SJSA1 (cell line): ENCODE data around the gene SYNM. TPM values are rescaled to one million over a fixed set of nuclear protein-coding genes. Genes with fewer than 3 reads are reported as not detected.
"Not testable (repeated sequence)": the region's sequence is repeated elsewhere in the genome, so short reads cannot be mapped to it uniquely, and the experiment has no call there.

ENCODE experiments used
- DNase-seq, 2 experiments: peaks; one replicate each; pipeline ENCODE4 v3.0.0-alpha.2; 2015 to 2020; ENCODE audit warnings: low spot score in 2 of 2, low read depth in 1 of 2
- H3K27ac ChIP-seq: fragments of 250-450 bp; sonication (Bioruptor Pico); 2 replicates; pipeline ENCODE4 v1.5.1; 2020; ENCODE audit warnings: mild to moderate bottlenecking, moderate library complexity
- H3K27me3 ChIP-seq: fragments of 250-450 bp; sonication (Bioruptor Pico); replicated peaks from 2 replicates; pipeline ENCODE4 v1.5.1; 2020; ENCODE audit warnings: mild to moderate bottlenecking, moderate library complexity
- H3K36me3 ChIP-seq: fragments of 250-450 bp; sonication (Bioruptor Pico); 2 replicates; pipeline ENCODE4 v1.5.1; 2020; ENCODE audit warnings: mild to moderate bottlenecking
- H3K4me1 ChIP-seq: fragments of 250-450 bp; sonication (Bioruptor Pico); replicated peaks from 2 replicates; pipeline ENCODE4 v1.6.1; 2021; ENCODE audit warnings: mild to moderate bottlenecking
- H3K4me3 ChIP-seq: fragments of 250-450 bp; sonication (Bioruptor Pico); 2 replicates; pipeline ENCODE4 v1.5.1; 2020; ENCODE audit warnings: mild to moderate bottlenecking
- H3K9me3 ChIP-seq: fragments of 250-450 bp; sonication (Bioruptor Pico); replicated peaks from 2 replicates; pipeline ENCODE4 v1.5.1; 2020; ENCODE audit warnings: mild to moderate bottlenecking
- total RNA-seq: library from RNA; depleted of rRNA; stranded (reverse); fragments of >200 nt; shearing (Covaris generic); gene quantifications from 2 replicates; pipeline ENCODE4 v1.2.3, GENCODE V29; 2014

SYNM gene
- total RNA-seq, 1 experiment from 2014 or later, result 71.3 TPM

DNA sequence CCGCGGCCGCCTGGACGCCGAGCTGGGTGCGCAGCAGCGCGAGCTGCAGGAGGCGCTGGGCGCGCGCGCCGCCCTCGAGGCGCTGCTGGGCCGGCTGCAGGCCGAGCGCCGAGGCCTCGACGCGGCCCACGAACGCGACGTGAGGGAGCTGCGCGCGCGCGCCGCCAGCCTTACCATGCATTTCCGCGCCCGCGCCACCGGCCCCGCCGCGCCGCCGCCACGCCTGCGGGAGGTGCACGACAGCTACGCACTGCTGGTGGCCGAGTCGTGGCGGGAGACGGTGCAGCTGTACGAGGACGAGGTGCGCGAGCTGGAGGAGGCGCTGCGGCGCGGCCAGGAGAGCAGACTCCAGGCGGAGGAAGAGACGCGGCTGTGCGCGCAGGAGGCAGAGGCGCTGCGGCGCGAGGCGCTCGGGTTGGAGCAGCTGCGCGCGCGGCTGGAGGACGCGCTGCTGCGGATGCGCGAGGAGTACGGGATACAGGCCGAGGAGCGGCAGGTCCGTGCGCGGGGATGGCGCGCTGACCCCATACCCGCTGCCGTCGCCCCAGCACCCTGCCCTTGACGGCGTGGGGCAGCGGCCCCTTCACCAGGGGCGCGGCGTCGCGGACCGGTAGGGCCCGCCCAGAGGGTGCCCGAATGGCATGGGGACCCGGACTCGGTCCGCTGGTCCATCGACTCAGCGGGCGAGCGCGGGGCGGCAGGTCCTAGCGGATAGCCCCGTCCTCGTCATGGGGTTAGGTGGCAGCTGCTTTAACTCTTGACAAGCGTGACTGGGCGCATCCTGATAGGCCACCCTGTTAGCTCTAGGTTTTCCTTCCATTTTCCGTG lies 848 bp downstream of the SYNM start:
- Histone ChIP-seq H3K27ac (peak overlapping the region; percentile 20), H3K9me3 (no peaks in the 10 kb centered on the region), H3K27me3 (no peaks in the 10 kb centered on the region), H3K4me1 (peaks cover 32% of the 10 kb centered on the region), H3K36me3 (peaks cover 39% of the 10 kb centered on the region), H3K4me3 (peak overlapping the region; percentile 72)
- DNase-seq, result peak; percentile 69 to 76

DNA sequence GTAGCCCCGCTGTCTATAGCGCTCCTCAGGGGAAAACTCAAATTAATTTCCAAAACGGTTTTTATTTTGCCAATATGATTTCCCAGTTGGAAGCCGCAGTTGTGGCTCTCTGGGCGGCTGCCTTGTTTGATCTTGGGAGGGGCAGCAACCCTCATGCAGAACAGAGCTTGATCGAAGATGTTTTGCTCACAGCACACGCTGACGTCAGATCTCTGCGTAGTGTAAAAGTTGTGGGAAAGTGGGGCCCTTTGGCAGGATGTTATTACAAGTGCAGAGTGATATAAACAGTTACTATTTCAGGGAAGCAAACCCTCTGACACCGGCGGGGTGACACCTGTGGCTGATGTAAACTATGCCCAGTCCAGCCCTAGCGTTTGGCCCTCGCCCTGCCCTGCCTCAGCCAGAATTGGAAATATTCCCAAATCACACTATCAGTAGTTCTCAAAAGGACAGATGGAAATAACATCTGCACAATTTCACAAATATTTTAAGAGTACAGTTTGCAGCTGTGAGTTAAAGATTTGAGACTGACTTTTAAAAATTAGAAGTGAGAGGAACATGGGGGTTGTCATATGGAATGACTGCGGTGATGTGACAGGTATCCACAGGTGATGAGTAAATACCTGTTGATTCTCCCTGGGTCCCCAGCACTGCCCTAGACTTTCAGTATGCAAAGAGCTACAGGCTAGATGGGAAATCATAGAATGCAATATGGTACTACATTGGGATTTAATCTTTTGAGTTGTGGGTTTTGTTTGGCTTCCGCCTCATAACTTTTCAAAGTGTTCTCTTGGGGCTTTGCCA lies 1.7 kb downstream of the SYNM start:
- Histone ChIP-seq H3K4me3 (peak overlapping the region; percentile 72), H3K9me3 (no peaks in the 10 kb centered on the region), H3K4me1 (peaks cover 32% of the 10 kb centered on the region), H3K36me3 (peaks cover 48% of the 10 kb centered on the region), H3K27ac (peak overlapping the region; percentile 20), H3K27me3 (no peaks in the 10 kb centered on the region)
- peak in 1 of 2 experiments; percentile 69 for DNase-seq

DNA sequence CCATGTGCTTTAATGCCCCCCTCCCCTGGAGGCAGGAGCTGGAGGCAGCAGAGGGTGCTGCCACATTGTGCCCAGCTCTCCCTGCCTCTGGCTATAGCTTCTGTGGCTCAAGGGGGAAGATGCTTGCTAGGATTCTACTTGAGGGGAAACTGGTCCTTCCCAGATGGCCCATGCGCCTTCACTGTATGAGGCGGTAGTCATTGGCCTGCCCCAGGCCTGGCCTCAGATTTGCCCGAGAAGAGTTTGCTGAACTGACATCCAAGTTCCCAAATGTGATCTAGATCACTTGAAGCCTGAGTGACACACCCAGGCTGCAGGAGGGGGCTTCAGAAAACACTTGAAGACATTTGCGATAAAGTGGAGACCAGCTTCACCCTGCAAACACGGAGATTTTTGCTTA lies 4.1 kb downstream of the SYNM start:
- Histone ChIP-seq H3K4me1 (peaks cover 32% of the 10 kb centered on the region), H3K4me3 (no peak overlapping the region), H3K36me3 (peaks cover 71% of the 10 kb centered on the region), H3K27me3 (no peaks in the 10 kb centered on the region), H3K9me3 (no peaks in the 10 kb centered on the region), H3K27ac (no peak overlapping the region)
- DNase-seq, result no peak

DNA sequence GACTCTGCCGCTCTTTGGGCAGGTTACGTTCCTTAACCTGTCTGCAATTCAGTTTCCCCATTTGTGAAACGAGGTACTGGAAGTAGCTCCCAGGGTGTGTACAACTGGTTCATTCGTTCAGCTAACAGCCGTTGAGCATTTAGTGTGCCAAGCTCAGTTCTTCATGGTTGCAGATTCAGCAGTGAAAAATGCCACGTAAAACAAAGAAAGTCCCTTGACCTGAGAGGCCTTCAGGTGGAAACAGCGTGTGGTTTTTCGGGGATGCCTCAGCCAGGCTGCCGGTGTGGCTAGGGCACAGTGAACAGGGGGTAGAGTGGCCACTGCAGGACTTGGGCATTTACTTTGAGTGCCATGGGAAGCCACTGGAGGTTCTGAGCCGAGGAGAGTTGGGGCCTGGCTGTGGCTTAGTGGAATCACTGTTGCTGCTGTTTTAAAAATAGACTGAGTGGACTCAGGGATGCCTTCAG lies 4.7 kb downstream of the SYNM start:
- DNase-seq, result no peak
- peaks cover 77% of the 10 kb centered on the region for H3K36me3 ChIP-seq
- no peaks in the 10 kb centered on the region for H3K27me3 ChIP-seq
- H3K4me1 ChIP-seq, result peaks cover 32% of the 10 kb centered on the region
- no peak overlapping the region for H3K27ac ChIP-seq
- no peaks in the 10 kb centered on the region for H3K9me3 ChIP-seq
- no peak overlapping the region for H3K4me3 ChIP-seq

DNA sequence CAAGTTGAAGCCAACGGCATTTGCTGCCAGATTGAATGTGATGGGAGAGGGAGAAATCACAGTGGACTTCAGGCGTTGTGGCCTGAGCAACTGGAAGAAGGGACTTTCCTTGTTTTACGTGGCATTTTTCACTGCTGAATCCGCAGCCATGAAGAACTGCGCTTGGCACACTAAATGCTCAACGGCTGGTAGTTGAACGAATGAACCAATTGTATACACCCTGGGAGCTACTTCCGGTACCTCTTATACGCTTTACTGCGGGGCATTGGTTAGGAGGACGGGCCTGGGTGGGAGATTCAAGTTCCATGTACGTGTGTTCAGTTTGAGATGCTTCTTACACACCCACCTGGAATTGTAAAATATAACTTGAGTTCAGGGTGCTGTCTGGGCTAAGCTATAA lies 5.2 kb downstream of the SYNM start:
- no peak for DNase-seq
- Histone ChIP-seq H3K27me3 (no peaks in the 10 kb centered on the region), H3K9me3 (no peaks in the 10 kb centered on the region), H3K27ac (no peak overlapping the region), H3K4me3 (no peak overlapping the region), H3K36me3 (peaks cover 81% of the 10 kb centered on the region), H3K4me1 (peaks cover 29% of the 10 kb centered on the region)

DNA sequence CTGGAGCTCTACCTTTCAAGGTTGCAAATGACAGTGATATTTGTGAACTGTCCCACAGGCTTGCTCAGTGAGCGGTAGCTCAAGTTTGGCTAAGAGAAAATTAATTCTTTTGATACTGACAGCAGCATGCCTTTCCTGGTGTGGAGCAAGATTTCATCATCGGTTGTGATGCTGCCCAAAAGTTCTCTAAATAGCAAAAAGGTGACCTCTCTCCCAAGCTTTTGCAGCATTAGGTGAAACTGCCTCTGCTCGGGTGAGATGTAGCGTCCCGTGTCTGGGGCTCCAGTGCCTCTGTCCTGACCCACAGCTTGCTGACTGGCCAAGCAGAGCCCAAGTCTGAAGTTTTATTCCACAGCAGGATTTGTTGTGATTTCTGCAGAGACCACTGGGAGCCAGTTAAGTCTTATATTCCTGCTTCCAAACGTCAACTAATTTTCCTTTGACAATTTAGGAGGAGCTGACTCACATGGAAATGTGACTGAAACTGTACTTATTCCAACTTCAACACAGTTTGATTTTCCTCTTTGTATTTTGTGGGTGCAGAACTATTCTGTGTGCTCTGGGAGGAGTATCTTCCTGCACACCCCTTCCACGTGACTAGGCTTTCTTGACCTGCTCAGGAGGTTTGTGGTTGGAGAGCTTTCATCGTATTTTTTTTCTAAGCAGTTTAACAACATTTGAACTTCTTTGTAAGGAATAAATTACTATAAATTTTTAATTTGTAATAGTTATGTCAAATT lies 5.9 kb downstream of the SYNM start:
- Histone ChIP-seq H3K4me3 (no peak overlapping the region), H3K9me3 (no peaks in the 10 kb centered on the region), H3K27me3 (no peaks in the 10 kb centered on the region), H3K36me3 (peaks cover 84% of the 10 kb centered on the region), H3K4me1 (peaks cover 23% of the 10 kb centered on the region), H3K27ac (no peak overlapping the region)
- DNase-seq, result no peak

DNA sequence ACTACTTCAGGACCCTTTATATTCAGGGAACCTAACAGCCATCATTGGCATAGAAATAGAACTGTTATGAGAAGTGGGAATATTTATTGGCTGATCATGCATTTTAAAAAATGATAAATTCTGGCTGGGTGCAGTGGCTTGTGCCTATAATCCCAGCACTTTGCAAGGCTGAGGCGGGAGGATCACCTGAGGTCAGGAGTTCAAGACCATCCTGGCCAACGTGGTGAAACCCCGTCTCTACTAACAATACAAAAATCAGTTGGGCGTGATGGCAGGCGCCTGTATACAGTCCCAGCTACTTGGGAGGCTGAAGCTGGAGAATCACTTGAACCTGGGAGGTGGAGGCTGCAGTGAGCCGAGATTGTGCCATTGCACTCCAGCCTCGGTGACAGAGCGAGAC lies 6.8 kb downstream of the SYNM start:
- Histone ChIP-seq H3K4me1 (peaks cover 15% of the 10 kb centered on the region), H3K36me3 (peaks cover 92% of the 10 kb centered on the region)
- DNase-seq, H3K9me3 ChIP-seq, H3K27me3 ChIP-seq, H3K27ac ChIP-seq, H3K4me3 ChIP-seq: not testable (repeated sequence)

DNA sequence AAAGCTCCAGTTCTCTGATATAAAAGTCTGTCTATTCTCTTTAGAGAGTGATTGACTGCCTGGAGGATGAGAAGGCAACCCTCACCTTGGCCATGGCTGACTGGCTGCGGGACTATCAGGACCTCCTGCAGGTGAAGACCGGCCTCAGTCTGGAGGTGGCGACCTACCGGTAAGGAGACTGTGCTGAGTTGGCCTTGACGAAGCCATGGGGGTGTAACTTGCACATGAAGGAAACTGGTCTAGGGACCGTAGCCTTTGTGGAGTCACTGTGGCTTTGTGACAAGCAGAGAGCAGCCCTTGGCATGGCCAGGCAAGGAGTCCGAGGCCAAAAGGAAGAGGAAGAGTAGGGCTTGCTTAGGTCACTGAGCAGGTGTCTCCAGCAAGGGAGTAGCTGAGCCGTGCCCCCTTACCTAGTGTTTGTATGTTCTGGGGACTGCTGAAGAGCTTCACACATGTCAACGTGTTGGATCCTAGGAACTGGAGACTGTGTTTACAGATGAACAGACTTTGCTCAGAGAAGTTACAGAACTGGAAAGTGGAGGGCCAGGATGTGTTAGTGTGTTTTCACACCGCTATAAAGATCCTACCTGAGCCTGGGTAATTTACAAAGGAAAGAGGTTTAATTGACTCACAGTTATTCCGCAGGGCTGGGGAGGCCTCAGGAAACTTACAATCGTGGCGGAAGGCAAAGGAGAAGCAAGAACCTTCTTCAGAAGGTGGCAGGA lies 8.8 kb downstream of the SYNM start:
- Histone ChIP-seq H3K36me3 (peaks cover 95% of the 10 kb centered on the region), H3K4me3 (no peak overlapping the region)

DNA sequence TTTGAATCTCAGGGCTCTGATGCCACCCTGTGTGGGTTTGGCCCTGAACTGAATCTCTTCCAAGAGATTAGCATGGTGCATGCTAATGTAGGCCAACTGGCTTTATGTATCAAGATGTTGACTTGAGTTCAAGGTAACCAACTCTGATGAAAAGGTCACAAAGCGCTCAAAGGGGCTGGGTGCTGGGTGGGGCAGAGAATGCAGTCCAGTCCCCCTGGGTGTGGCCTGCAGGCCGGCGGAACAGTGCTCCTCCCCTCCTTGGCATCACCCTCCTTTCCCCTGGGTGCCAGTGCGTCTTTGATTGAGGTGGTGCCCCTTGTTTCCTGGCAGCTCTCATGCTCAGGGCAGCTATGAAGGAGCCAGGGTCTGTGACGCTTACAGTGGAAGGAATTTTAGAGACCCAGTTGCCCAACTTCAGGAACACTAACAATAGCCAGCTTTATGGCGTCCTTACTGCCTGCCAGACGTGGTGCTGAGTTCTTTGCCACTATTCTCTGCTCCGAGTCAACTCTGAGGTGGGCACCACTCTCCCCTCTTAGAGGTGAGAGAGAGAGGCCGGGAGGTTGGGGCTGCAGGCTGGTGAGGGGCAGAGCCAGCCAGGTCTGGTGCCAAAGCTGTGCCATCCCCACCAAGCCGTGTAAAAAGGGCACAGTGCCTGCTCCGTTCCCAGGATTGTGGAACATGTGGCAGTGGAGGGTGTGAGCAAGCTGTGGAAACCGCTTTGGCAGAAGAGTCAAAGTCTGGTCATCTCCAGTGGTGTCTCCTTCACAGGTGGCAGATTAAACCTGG lies 9.8 kb downstream of the SYNM start:
- no peak overlapping the region for H3K4me3 ChIP-seq
- DNase-seq, result no peak
- peaks cover 95% of the 10 kb centered on the region for H3K36me3 ChIP-seq
- H3K4me1 ChIP-seq, result no peaks in the 10 kb centered on the region; the same call in 1 of the 2 replicates
- no peaks in the 10 kb centered on the region for H3K27me3 ChIP-seq
- no peaks in the 10 kb centered on the region for H3K9me3 ChIP-seq
- H3K27ac ChIP-seq, result no peak overlapping the region

More for the DNA sequence above, 8.8 kb downstream of the SYNM start:
- H3K27ac ChIP-seq, result no peak overlapping the region
- H3K9me3 ChIP-seq, result no peaks in the 10 kb centered on the region
- no peaks in the 10 kb centered on the region for H3K27me3 ChIP-seq
- no peaks in the 10 kb centered on the region; the same call in 1 of the 2 replicates for H3K4me1 ChIP-seq
- DNase-seq, result no peak

DNA sequence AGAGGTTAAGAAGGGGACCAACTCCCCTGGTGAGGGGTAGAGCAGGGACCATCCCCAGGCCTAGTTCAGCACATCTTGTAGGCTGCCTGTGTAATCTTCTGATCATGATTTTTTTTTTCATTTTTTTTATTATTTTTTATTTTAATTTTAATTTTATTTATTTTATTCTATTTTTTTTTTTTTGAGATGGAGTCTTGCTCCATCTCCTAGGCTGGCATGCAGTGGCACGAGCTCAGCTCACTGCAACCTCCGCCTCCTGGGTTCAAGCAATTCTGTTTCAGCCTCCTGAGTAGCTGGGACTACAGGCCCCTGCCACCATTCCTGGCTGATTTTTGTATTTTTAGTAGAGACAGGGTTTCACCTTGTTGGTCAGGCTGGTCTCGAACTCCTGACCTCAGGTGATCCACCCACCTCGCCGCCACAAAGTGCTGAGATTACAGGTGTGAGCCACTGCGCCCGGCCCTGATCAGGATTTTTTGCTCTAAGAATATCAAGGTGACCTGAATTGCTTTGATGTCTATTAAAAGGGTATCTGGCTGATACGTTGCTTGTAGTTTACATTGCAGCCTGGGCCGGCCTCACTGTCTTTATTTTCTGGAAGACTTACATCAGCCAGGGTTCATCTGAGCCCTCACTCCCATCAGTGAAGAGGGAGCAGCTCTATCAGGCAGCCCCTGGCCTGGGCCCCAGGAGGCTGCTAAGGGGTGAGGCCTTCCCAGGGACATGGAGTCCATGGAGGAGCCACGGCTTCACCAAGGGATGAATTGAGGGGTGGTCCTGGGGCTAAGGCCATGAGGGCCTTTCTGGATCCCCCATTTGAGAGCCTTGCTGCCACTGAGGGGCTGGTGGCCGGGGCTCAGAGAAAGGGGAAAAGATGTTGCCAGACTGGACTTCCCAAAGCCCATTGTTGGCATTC lies 10.7 kb downstream of the SYNM start:
- Histone ChIP-seq H3K27ac (no peak overlapping the region), H3K4me1 (no peaks in the 10 kb centered on the region; the same call in 1 of the 2 replicates), H3K36me3 (peaks cover 95% of the 10 kb centered on the region), H3K4me3 (no peak overlapping the region), H3K9me3 (no peaks in the 10 kb centered on the region), H3K27me3 (no peaks in the 10 kb centered on the region)
- DNase-seq, result no peak

DNA sequence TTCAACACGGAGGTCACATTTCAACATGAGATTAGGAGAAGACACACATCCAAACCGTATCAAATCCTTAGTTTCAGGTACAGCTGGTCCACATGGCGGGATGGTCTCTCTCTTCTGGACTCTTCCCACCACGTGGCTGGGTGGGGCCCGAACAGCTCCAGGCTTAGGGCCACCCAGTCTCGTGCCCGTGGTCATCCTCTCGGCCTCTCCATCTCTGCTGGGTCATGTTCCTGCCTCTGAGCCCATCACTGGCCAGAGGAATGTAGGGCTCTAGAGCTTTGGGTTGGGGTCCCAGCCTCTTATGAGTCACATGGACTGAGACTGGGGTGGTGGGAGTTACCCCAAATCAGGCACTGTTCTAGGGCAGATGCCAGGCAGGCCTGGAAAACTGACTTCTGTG lies 12.2 kb downstream of the SYNM start:
- DNase-seq, result no peak
- Histone ChIP-seq H3K27me3 (no peaks in the 10 kb centered on the region), H3K4me3 (no peak overlapping the region), H3K9me3 (no peaks in the 10 kb centered on the region), H3K36me3 (peaks cover 93% of the 10 kb centered on the region), H3K4me1 (peaks cover 7% of the 10 kb centered on the region), H3K27ac (no peak overlapping the region)
